Osteoblast (primary cell): ENCODE data around the gene OR1I1. TPM values are rescaled to one million over a fixed set of nuclear protein-coding genes. Genes with fewer than 3 reads are reported as not detected.
"Not testable (repeated sequence)": the region's sequence is repeated elsewhere in the genome, so short reads cannot be mapped to it uniquely, and the experiment has no call there.

ENCODE experiments used
- DNase-seq: peaks from one replicate; pipeline ENCODE4 v3.0.0; 2011; ENCODE audit warnings: low spot score, mixed read lengths; ENCODE audit not compliant: insufficient read length; ENCODE audit errors: missing footprints
- H2AFZ ChIP-seq: 2 replicates; pipeline ENCODE4 v1.6.0; 2011; ENCODE audit warnings: mild to moderate bottlenecking, low read length
- H3K27ac ChIP-seq: 2 replicates; pipeline ENCODE4 v1.5.1; 2011; ENCODE audit warnings: mild to moderate bottlenecking, low read depth, low read length, moderate library complexity
- H3K27me3 ChIP-seq: 2 replicates; pipeline ENCODE4 v1.6.0; 2012; ENCODE audit warnings: mild to moderate bottlenecking, control low read depth, inconsistent platforms, low read length, moderate library complexity; ENCODE audit not compliant: insufficient read depth
- H3K36me3 ChIP-seq: 2 replicates; pipeline ENCODE4 v1.5.1; 2011; ENCODE audit warnings: mild to moderate bottlenecking, low read length, control low read depth, moderate library complexity; ENCODE audit not compliant: insufficient read depth
- H3K4me1 ChIP-seq: 2 replicates; pipeline ENCODE4 v1.5.1; 2011; ENCODE audit warnings: mild to moderate bottlenecking, low read length, control low read depth, moderate library complexity; ENCODE audit not compliant: insufficient read depth
- H3K4me2 ChIP-seq: 2 replicates; pipeline ENCODE4 v1.6.0; 2011; ENCODE audit warnings: mild to moderate bottlenecking, low read length; ENCODE audit not compliant: insufficient read depth
- H3K4me3 ChIP-seq: fragments of 200-600 bp; sonication (generic); 3 replicates; pipeline ENCODE4 v1.5.1; 2012; ENCODE audit warnings: mild to moderate bottlenecking, low read length, inconsistent platforms; ENCODE audit not compliant: insufficient read depth
- H3K79me2 ChIP-seq: 2 replicates; pipeline ENCODE4 v1.6.0; 2012; ENCODE audit warnings: mild to moderate bottlenecking, low read length, control low read depth, inconsistent platforms; ENCODE audit not compliant: insufficient read depth
- H3K9me3 ChIP-seq: 2 replicates; pipeline ENCODE4 v1.5.1; 2011; ENCODE audit warnings: low read depth, low read length, control low read depth
- H4K20me1 ChIP-seq: 2 replicates; pipeline ENCODE4 v1.6.0; 2012; ENCODE audit warnings: mild to moderate bottlenecking, low read length, control low read depth; ENCODE audit not compliant: insufficient read depth
- CTCF ChIP-seq: IDR thresholded peaks from 2 replicates; pipeline ENCODE4 v1.5.1; 2011; ENCODE audit warnings: mild to moderate bottlenecking, low read depth, low read length, moderate library complexity; ENCODE audit errors: extremely low read depth
- total RNA-seq: library from RNA; depleted of rRNA; stranded (reverse); fragments of >200 nt; gene quantifications from 2 replicates; pipeline ENCODE4 v1.2.3, GENCODE V29; 2012

Gene OR1I1
- total RNA-seq, 1 donor, result not detected

GRCh38 chr19:15072930-15073647, 8.9 kb upstream of the OR1I1 start:
- peak; percentile 23 for DNase-seq
- Histone ChIP-seq H3K79me2 (no peaks in the 10 kb centered on the region), H3K36me3 (no peaks in the 10 kb centered on the region), H3K4me3 (no peak overlapping the region), H2AFZ (no peak overlapping the region), H3K27ac (no peak overlapping the region), H3K9me3 (no peaks in the 10 kb centered on the region), H3K4me2 (no peak overlapping the region), H4K20me1 (no peaks in the 10 kb centered on the region), H3K4me1 (no peaks in the 10 kb centered on the region), H3K27me3 (peaks cover 4% of the 10 kb centered on the region)
- no peak for TF ChIP-seq CTCF

- Histone ChIP-seq H3K9me3 (no peaks in the 10 kb centered on the region), H3K4me2 (no peak overlapping the region), H3K27ac (no peak overlapping the region), H2AFZ (no peak overlapping the region), H3K79me2 (no peaks in the 10 kb centered on the region), H3K36me3 (no peaks in the 10 kb centered on the region), H3K27me3 (peaks cover 4% of the 10 kb centered on the region), H3K4me1 (no peaks in the 10 kb centered on the region), H4K20me1 (no peaks in the 10 kb centered on the region), H3K4me3 (no peak overlapping the region)
- DNase-seq, result no peak
- no peak for TF ChIP-seq CTCF
Observed at GRCh38 chr19:15074371-15074770, 7.6 kb upstream of the OR1I1 start.

GRCh38 chr19:15075806-15076205, 6.2 kb upstream of the OR1I1 start:
- no peak for TF ChIP-seq CTCF
- H3K79me2 ChIP-seq, result no peaks in the 10 kb centered on the region
- peaks cover 4% of the 10 kb centered on the region for H3K27me3 ChIP-seq
- no peak overlapping the region for H3K4me3 ChIP-seq
- no peak overlapping the region for H2AFZ ChIP-seq
- no peak overlapping the region for H3K27ac ChIP-seq
- H3K36me3 ChIP-seq, result no peaks in the 10 kb centered on the region
- H3K9me3 ChIP-seq, result no peaks in the 10 kb centered on the region
- no peaks in the 10 kb centered on the region for H3K4me1 ChIP-seq
- no peak overlapping the region for H3K4me2 ChIP-seq
- DNase-seq, result no peak
- H4K20me1 ChIP-seq, result no peaks in the 10 kb centered on the region

- H3K36me3 ChIP-seq, DNase-seq, H3K79me2 ChIP-seq, H3K27me3 ChIP-seq, H3K27ac ChIP-seq, H3K4me3 ChIP-seq, H3K4me2 ChIP-seq, H4K20me1 ChIP-seq, H3K4me1 ChIP-seq, H3K9me3 ChIP-seq, H2AFZ ChIP-seq: not testable (repeated sequence)
Observed at GRCh38 chr19:15080002-15080401, 2.0 kb upstream of the OR1I1 start.
